Astrocyte (in vitro differentiated cells and primary cell): ENCODE data around the gene HAPLN3. TPM values are rescaled to one million over a fixed set of nuclear protein-coding genes. Genes with fewer than 3 reads are reported as not detected.
"Not testable (repeated sequence)": the region's sequence is repeated elsewhere in the genome, so short reads cannot be mapped to it uniquely, and the experiment has no call there.

ENCODE experiments used
- DNase-seq: peaks from one replicate; pipeline ENCODE4 v3.0.0-alpha.2; 2010; ENCODE audit warnings: low read depth
- FAIRE-seq: peaks from 2 replicates; lab custom pipeline; 2011; peaks lifted over from hg19 to GRCh38; lab: Jason Lieb, UNC
- H2AFZ ChIP-seq: 2 replicates; pipeline ENCODE4 v1.6.0; 2012; ENCODE audit warnings: low read depth, low read length, inconsistent platforms
- H3K27ac ChIP-seq: 2 replicates; pipeline ENCODE4 v1.5.1; 2011; ENCODE audit warnings: low read depth, low read length, inconsistent platforms
- H3K27me3 ChIP-seq: 2 replicates; pipeline ENCODE4 v1.6.0; 2011; ENCODE audit warnings: low read length, inconsistent platforms; ENCODE audit not compliant: insufficient read depth
- H3K36me3 ChIP-seq: 2 replicates; pipeline ENCODE4 v1.5.1; 2011; ENCODE audit warnings: low read length, inconsistent platforms; ENCODE audit not compliant: insufficient read depth
- H3K4me1 ChIP-seq: 2 replicates; pipeline ENCODE4 v1.5.1; 2011; ENCODE audit warnings: low read length, inconsistent platforms; ENCODE audit not compliant: insufficient read depth
- H3K4me2 ChIP-seq: 2 replicates; pipeline ENCODE4 v1.6.0; 2012; ENCODE audit warnings: low read length, inconsistent platforms
- H3K4me3 ChIP-seq: 2 replicates; pipeline ENCODE4 v1.5.1; 2011; ENCODE audit warnings: low read depth, mild to moderate bottlenecking, low read length, inconsistent platforms; ENCODE audit not compliant: insufficient read depth
- H3K79me2 ChIP-seq: 2 replicates; pipeline ENCODE4 v1.6.0; 2012; ENCODE audit warnings: mild to moderate bottlenecking, low read length, inconsistent platforms; ENCODE audit not compliant: insufficient read depth
- H3K9ac ChIP-seq: 2 replicates; pipeline ENCODE4 v1.6.0; 2012; ENCODE audit warnings: mild to moderate bottlenecking, low read length, inconsistent platforms
- H3K9me3 ChIP-seq: 2 replicates; pipeline ENCODE4 v1.5.1; 2012; ENCODE audit warnings: low read depth, mild to moderate bottlenecking, low read length, inconsistent platforms; ENCODE audit not compliant: insufficient read depth
- H4K20me1 ChIP-seq: 2 replicates; pipeline ENCODE4 v1.6.0; 2012; ENCODE audit warnings: low read length, inconsistent platforms; ENCODE audit not compliant: insufficient read depth
- H3K27ac Mint-ChIP-seq: one replicate; pipeline ENCODE4 v1.8.0; 2021; ENCODE audit warnings: mild to moderate bottlenecking, mixed read lengths; ENCODE audit not compliant: unreplicated experiment
- H3K27me3 Mint-ChIP-seq: one replicate; pipeline ENCODE4 v1.8.0; 2021; ENCODE audit warnings: low read depth, mixed read lengths; ENCODE audit not compliant: unreplicated experiment
- H3K36me3 Mint-ChIP-seq: one replicate; pipeline ENCODE4 v1.8.0; 2021; ENCODE audit warnings: low read depth, mixed read lengths; ENCODE audit not compliant: unreplicated experiment
- H3K4me1 Mint-ChIP-seq: one replicate; pipeline ENCODE4 v1.8.0; 2021; ENCODE audit warnings: low read depth, mixed read lengths; ENCODE audit not compliant: unreplicated experiment
- H3K4me3 Mint-ChIP-seq: one replicate; pipeline ENCODE4 v1.8.0; 2021; ENCODE audit warnings: mild to moderate bottlenecking, moderate library complexity, mixed read lengths; ENCODE audit not compliant: unreplicated experiment
- H3K9me3 Mint-ChIP-seq: one replicate; pipeline ENCODE4 v1.8.0; 2021; ENCODE audit warnings: mild to moderate bottlenecking, mixed read lengths; ENCODE audit not compliant: unreplicated experiment
- EZH2 ChIP-seq: IDR thresholded peaks from 2 replicates; pipeline ENCODE4 v1.6.1; 2012; ENCODE audit warnings: mild to moderate bottlenecking, low read length, inconsistent platforms; ENCODE audit not compliant: insufficient read depth
- total RNA-seq: library from RNA; stranded (reverse); gene quantifications from 2 replicates; pipeline ENCODE4 v1.2.1, GENCODE V29; 2021
- TF ChIP-seq, protein P1 (sequence below): IDR thresholded peaks from 2 replicates; pipeline ENCODE4 v1.5.1; 2011; ENCODE audit warnings: low read depth, mild to moderate bottlenecking, inconsistent platforms, low read length, moderate library complexity; ENCODE audit not compliant: insufficient read depth

Gene HAPLN3
- total RNA-seq, 1 donor from 2014 or later: 8.2 TPM

DNA sequence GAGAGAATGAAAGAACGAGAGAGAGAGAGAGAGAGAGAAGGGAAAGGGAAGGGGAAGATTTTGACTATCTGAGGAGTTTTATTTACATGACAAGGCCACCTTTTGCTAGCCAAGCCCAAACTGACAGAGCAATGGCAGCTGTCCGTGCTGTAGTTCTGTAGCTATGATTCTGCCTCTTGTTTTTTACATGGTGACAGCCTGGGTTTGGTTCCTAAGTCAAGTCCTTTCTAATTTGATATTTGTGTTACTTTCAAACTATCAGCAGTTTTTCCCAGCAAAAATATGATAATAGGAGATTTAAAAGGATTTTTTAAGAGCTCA, 44.1 kb upstream of the HAPLN3 start:
- Mint-ChIP-seq H3K4me3 (no peak overlapping the region), H3K9me3 (peaks cover 6% of the 10 kb centered on the region), H3K4me1 (no peaks in the 10 kb centered on the region), H3K36me3 (peaks cover 4% of the 10 kb centered on the region), H3K27me3 (no peaks in the 10 kb centered on the region), H3K27ac (no peak overlapping the region)
- Histone ChIP-seq H2AFZ (no peak overlapping the region), H3K27me3 (no peaks in the 10 kb centered on the region), H4K20me1 (no peaks in the 10 kb centered on the region), H3K9ac (no peak overlapping the region), H3K36me3 (no peaks in the 10 kb centered on the region), H3K4me2 (no peak overlapping the region), H3K27ac (no peak overlapping the region), H3K4me3 (no peak overlapping the region), H3K9me3 (no peaks in the 10 kb centered on the region), H3K4me1 (no peaks in the 10 kb centered on the region), H3K79me2 (no peaks in the 10 kb centered on the region)
- DNase-seq (no peak), FAIRE-seq (no peak)
- TF ChIP-seq EZH2: no peak
- TF ChIP-seq, protein P1, sequence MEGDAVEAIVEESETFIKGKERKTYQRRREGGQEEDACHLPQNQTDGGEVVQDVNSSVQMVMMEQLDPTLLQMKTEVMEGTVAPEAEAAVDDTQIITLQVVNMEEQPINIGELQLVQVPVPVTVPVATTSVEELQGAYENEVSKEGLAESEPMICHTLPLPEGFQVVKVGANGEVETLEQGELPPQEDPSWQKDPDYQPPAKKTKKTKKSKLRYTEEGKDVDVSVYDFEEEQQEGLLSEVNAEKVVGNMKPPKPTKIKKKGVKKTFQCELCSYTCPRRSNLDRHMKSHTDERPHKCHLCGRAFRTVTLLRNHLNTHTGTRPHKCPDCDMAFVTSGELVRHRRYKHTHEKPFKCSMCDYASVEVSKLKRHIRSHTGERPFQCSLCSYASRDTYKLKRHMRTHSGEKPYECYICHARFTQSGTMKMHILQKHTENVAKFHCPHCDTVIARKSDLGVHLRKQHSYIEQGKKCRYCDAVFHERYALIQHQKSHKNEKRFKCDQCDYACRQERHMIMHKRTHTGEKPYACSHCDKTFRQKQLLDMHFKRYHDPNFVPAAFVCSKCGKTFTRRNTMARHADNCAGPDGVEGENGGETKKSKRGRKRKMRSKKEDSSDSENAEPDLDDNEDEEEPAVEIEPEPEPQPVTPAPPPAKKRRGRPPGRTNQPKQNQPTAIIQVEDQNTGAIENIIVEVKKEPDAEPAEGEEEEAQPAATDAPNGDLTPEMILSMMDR: no peak

DNA sequence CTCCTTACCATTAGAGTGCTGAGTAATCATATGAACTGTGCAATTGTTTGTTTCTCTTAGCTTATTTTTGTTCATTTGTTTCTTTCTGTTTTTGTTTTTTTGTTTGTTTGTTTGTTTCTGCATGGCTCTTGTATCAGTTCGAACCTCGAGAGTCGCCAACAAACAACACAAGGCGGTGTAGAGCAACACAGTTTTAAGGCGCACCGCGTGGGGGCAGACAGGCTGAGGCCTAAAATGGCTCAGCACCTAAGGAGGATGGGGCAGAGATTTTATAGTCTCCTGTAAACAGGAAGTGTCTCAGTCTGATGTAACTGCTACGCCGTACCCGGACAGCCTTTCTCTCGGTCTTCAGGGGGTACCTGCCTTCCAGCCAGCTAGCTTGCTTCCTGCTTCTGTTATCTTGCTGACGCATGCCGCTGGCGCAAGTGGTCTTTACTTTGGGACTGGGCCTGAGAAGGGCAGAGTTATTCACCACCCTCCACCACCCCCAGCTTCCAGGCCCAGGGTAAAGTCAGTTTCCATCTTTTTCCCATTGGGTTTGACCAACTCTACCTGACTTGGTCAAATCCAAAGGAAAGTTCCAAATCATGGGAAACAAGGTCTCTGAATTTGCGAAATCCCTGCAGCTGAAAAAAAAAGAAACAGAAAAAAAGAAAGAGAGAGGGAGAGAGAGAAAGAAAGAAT, 43.6 kb upstream of the HAPLN3 start:
- TF ChIP-seq EZH2: no peak
- TF ChIP-seq, protein P1: no peak
- no peak overlapping the region for H3K4me3 ChIP-seq
- H3K27ac ChIP-seq: no peak overlapping the region
- Mint-ChIP-seq H3K36me3 (peaks cover 4% of the 10 kb centered on the region), H3K27ac (no peak overlapping the region), H3K4me3 (no peak overlapping the region), H3K4me1 (no peaks in the 10 kb centered on the region), H3K27me3 (no peaks in the 10 kb centered on the region), H3K9me3 (peaks cover 6% of the 10 kb centered on the region)
- peak overlapping the region; percentile 32 for H2AFZ ChIP-seq
- FAIRE-seq (no peak), DNase-seq (no peak)
- no peaks in the 10 kb centered on the region for H3K9me3 ChIP-seq
- no peaks in the 10 kb centered on the region for H3K79me2 ChIP-seq
- no peak overlapping the region for H3K4me2 ChIP-seq
- H3K36me3 ChIP-seq: no peaks in the 10 kb centered on the region
- no peaks in the 10 kb centered on the region for H4K20me1 ChIP-seq
- no peaks in the 10 kb centered on the region for H3K27me3 ChIP-seq
- H3K9ac ChIP-seq: no peak overlapping the region
- H3K4me1 ChIP-seq: no peaks in the 10 kb centered on the region

- H4K20me1 ChIP-seq, H3K4me3 ChIP-seq: not testable (repeated sequence)
Measured at GRCh38 chr15:88934449-88934848, 39.1 kb upstream of the HAPLN3 start.

More at GRCh38 chr15:88934449-88934848, 39.1 kb upstream of the HAPLN3 start:
- not testable (repeated sequence) for H3K27me3 ChIP-seq, H3K9ac ChIP-seq, DNase-seq, H3K36me3 ChIP-seq, H3K4me2 ChIP-seq, FAIRE-seq, H3K27me3 Mint-ChIP-seq, H3K27ac ChIP-seq, H3K4me1 Mint-ChIP-seq, H2AFZ ChIP-seq, H3K4me1 ChIP-seq, H3K27ac Mint-ChIP-seq, H3K36me3 Mint-ChIP-seq, H3K79me2 ChIP-seq, H3K4me3 Mint-ChIP-seq, H3K9me3 ChIP-seq
- peaks cover 10% of the 10 kb centered on the region for H3K9me3 Mint-ChIP-seq
